Aorta (tissue), 5 donors: ENCODE data around the gene SLC39A5. TPM values are rescaled to one million over a fixed set of nuclear protein-coding genes. Genes with fewer than 3 reads are reported as not detected.
"Not testable (repeated sequence)": the region's sequence is repeated elsewhere in the genome, so short reads cannot be mapped to it uniquely, and the experiment has no call there.

Source experiments
- ATAC-seq: fragments of 200-7000 bp; cut with Tn5 transposase; one replicate; pipeline ENCODE4 v1.9.1; 2022; ENCODE audit warnings: moderate library complexity; ENCODE audit not compliant: low FRiP score
- DNase-seq, 2 donors: peaks; one replicate each; pipeline ENCODE4 v3.0.0-alpha.2; 2020
- H3K27ac ChIP-seq, 2 donors: one replicate each; pipeline ENCODE4 v1.5.1; 2013; ENCODE audit warnings: low read length in 2 of 2, mild to moderate bottlenecking in 2 of 2, moderate library complexity in 2 of 2, control low read depth in 1 of 2, inconsistent platforms in 1 of 2, low read depth in 1 of 2
- H3K27me3 ChIP-seq, 2 donors: one replicate each; pipeline ENCODE4 v1.6.1; 2013; ENCODE audit warnings: control low read depth in 1 of 2, low read length in 1 of 2, mild to moderate bottlenecking in 1 of 2, moderate library complexity in 1 of 2; ENCODE audit not compliant: insufficient read depth in 2 of 2, control insufficient read depth in 1 of 2
- H3K36me3 ChIP-seq, 2 donors: one replicate each; pipeline ENCODE4 v1.6.1; 2013; ENCODE audit warnings: control low read depth in 1 of 2, low read length in 1 of 2, mild to moderate bottlenecking in 1 of 2; ENCODE audit not compliant: insufficient read depth in 2 of 2, control insufficient read depth in 1 of 2
- H3K4me1 ChIP-seq, 2 donors: one replicate each; pipeline ENCODE4 v1.6.1; 2013; ENCODE audit warnings: low read length in 2 of 2, control low read depth in 1 of 2, mild to moderate bottlenecking in 1 of 2, moderate library complexity in 1 of 2; ENCODE audit not compliant: insufficient read depth in 2 of 2, control insufficient read depth in 1 of 2
- H3K4me3 ChIP-seq, 2 donors: one replicate each; pipeline ENCODE4 v1.5.1; 2013; ENCODE audit warnings: low read length in 2 of 2, control low read depth in 1 of 2, mild to moderate bottlenecking in 1 of 2
- H3K9me3 ChIP-seq: one replicate; pipeline ENCODE4 v1.6.1; 2013; ENCODE audit warnings: mild to moderate bottlenecking, low read length; ENCODE audit not compliant: control insufficient read depth
- whole genome bisulfite sequencing, 2 donors: extraction: QIAGEN DNeasy Blood & Tissue Kit; methylation state at CpG; one replicate each; pipeline ENCODE4 v1.1.7; 2013; 5-methylcytosine and 5-hydroxymethylcytosine counted together
- intact Hi-C, 2 donors: fragments of 100-400 bp; cut with DNase I; formaldehyde crosslinking; loops; one replicate each; pipeline versions ENCODE4 v1.14.2 to v1.15.0; 2022
- polyA plus RNA-seq, 2 donors: library from polyadenylated mRNA; stranded (reverse); fragments of 200-250 nt; gene quantifications; one replicate each; pipeline ENCODE4 v1.2.3, GENCODE V29; 2013
- total RNA-seq, 2 donors: library from RNA; stranded (reverse); fragmentation: NEBNext Ultra II Directional; extraction: Animal tissue kit (Norgen Biotek cat#: 25700); gene quantifications; one replicate each; pipeline ENCODE4 v1.2.1, GENCODE V29; 2021
- donor health status: healthy with polysubstance abuse.
- donor health status: Bipolar disorder and iron deficiency.
- donor health status: DM: no; HTN: no; CAD: no.
- donor health status: DM: no; HTN: no; CAD: no.
- donor health status: DM: yes; HTN: yes; CAD: no.

Gene SLC39A5
- total and polyA plus RNA-seq, 4 donors, result 1.1 to 21.4 TPM; not detected in 2

DNA sequence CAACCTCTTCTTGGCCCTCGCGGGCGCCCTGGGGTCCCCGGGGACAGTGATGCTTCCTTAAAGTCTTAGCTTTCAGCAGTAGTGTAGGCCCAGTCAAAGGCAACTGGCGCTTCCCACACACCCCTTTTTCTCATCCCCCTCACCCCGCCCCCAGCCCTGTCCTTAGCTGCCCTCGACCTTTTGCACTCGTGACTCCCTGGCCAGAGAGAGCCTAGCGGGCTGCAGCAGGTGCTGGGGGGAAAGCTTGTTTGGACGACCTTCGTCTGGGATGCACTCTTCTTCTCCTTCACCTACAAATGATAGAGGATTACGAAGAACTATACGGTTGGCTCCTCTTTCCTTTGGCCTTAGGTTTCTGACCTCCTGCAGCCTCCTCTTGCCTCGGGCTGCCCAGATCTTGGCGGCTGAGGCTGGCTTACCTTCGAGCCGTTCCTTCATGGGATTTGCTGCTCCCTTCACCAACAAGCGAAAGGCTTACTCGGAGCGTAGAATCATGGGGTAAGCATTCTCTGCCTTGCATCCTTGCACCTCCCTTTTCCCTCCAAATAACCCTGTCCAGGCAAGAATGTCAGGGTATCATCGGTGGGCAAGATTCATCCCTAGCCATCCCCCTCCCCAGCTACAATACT is 37.7 kb downstream of the SLC39A5 start:
- peak; percentile 16 for ATAC-seq
- no peaks in the 10 kb centered on the region for H3K4me1 ChIP-seq
- DNase-seq, result no peak

DNA sequence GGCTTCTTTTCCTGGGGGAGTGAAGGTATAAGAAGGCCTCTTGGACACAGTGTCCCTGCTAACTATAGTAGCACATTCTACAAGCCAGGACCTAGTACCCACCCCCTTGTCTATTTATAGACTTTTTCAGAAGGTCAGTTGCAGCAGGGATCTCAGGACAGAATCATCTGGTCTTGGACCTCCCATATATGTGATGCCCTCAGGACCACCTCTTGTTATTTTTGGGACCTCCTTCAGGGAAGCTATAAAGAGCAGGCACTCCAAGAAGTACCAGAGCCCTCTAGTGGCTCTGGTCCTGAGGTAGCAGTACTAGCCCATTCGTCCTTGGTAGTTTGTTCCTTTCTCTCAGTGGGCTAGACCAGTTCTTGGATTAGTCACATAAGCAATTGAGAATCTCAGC is 41.2 kb downstream of the SLC39A5 start:
- ATAC-seq (peak; percentile 5), DNase-seq (no peak)
- peaks cover 6 to 9% of the 10 kb centered on the region in 2 donors for H3K36me3 ChIP-seq
- no peaks in the 10 kb centered on the region for H3K27me3 ChIP-seq
- 2 to 7% methylated on average over 1 of the region's 1 CpG for WGBS, 2 donors
- H3K9me3 ChIP-seq, result no peaks in the 10 kb centered on the region
- no peak overlapping the region for H3K27ac ChIP-seq
- H3K4me1 ChIP-seq, result no peaks in the 10 kb centered on the region
- H3K4me3 ChIP-seq, result no peak overlapping the region
- intact Hi-C loops, result no loop called here

More for the DNA sequence above, 37.7 kb downstream of the SLC39A5 start:
- intact Hi-C loops, result no loop called here
- WGBS, 2 donors, result 25 to 27% methylated on average over 21 of the region's 21 CpGs
- H3K9me3 ChIP-seq, result no peaks in the 10 kb centered on the region
- no peaks in the 10 kb centered on the region for H3K27me3 ChIP-seq
- H3K36me3 ChIP-seq, result peaks cover 0 to 1% of the 10 kb centered on the region in 2 donors
- peak overlapping the region in 1 of 2 donors; percentile 69 for H3K27ac ChIP-seq
- peak overlapping the region; percentile 46 to 54 for H3K4me3 ChIP-seq

DNA sequence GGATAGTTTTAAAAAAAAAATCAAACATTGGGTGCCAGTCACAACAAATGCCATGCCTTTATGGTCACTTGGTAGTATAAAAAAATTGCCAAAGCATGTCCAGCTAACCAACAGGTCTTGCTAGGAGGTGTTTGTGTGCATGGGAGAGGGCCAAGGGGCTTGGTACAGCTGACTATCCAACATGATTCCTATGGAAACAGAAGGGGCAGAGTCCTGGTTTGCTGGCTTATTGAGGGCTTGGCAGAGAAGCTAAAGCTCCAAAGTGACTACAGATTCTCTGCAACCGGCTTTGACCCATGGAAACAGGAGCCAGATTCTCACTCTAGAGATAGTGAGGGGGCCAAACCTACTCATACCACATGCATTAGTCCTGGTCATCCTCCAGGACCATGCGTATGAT is 42.6 kb downstream of the SLC39A5 start:
- H3K27ac ChIP-seq, intact Hi-C loops, H3K27me3 ChIP-seq, H3K4me1 ChIP-seq, H3K9me3 ChIP-seq, H3K4me3 ChIP-seq, ATAC-seq: not testable (repeated sequence)
- DNase-seq, result peak in 1 of 2 donors; percentile 3
- 74 to 84% methylated on average over 2 of the region's 2 CpGs for WGBS, 2 donors
- H3K36me3 ChIP-seq, result peaks cover 6 to 12% of the 10 kb centered on the region in 2 donors

DNA sequence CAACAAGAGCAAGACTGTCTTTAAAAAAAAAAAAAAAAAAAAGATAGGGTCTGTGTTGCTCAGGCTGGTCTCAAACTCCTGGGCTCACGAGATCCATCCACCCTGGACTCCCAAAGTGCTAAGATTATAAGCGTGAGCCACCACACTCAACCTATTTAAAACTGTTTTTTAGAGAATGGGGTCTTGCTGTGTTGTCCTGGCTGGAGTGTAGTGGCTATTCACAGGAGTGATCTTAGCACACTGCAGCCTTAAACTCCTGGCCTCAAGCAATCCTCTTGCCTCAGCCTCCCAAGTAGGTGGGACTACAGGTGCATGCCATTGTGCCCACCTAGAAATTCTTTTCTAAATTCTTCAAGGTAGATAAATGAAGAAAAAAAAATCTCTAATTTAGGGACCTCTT is 44.4 kb downstream of the SLC39A5 start:
- 95 to 98% methylated on average over 2 of the region's 2 CpGs for WGBS, 2 donors
- Histone ChIP-seq H3K4me3 (no peak overlapping the region), H3K9me3 (no peaks in the 10 kb centered on the region), H3K27ac (no peak overlapping the region), H3K27me3 (no peaks in the 10 kb centered on the region), H3K4me1 (no peaks in the 10 kb centered on the region), H3K36me3 (peaks cover 6 to 11% of the 10 kb centered on the region in 2 donors)
- no peak for ATAC-seq
- intact Hi-C loops, result no loop called here
- DNase-seq, result no peak

DNA sequence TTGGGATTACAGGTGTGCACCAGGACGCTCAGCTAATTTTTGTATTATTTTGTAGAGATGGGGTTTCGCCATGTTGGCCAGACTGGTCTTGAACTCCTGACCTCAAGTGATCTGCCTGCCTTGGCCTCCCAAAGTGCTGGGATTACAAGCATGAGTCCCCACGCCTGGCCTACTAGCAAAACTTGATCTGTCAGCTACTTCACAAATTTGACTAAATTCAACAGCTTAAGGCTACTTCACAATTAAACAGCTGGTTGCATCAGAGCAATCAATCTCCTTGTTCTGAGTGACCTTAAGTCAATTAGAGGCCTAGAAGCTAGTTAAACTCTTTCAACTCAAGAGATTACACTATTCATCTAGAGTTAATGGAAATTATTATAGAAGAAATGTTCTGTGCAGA is 49.1 kb downstream of the SLC39A5 start:
- DNase-seq, result no peak

DNA sequence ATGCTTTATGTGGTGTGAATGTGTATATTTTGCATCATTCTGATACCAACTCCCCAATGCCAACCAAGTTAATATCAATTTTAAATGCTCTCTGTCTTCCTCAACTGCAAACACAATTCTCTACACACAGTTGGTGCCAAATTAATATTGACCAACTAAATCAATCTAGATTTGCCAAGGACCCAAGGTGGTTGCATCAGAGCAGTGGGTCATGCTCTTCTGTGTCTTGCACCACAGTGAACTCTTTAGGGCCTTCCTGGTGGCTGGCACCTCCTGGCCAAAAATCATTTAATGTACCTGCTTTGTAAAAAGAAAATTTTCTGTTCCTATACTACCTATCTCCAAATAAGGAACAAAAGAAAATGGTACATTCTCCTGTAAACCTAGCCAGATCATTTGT is 51.0 kb downstream of the SLC39A5 start:
- ATAC-seq (no peak), DNase-seq (no peak)
- intact Hi-C loops, result no loop called here
- no peak overlapping the region for H3K27ac ChIP-seq
- H3K27me3 ChIP-seq, result no peaks in the 10 kb centered on the region
- H3K36me3 ChIP-seq, result peaks cover 7 to 9% of the 10 kb centered on the region in 2 donors
- H3K9me3 ChIP-seq, result no peaks in the 10 kb centered on the region
- no peak overlapping the region for H3K4me3 ChIP-seq
- no peaks in the 10 kb centered on the region for H3K4me1 ChIP-seq

More for the DNA sequence above, 49.1 kb downstream of the SLC39A5 start:
- H3K4me3 ChIP-seq, result no peak overlapping the region
- peaks cover 13 to 15% of the 10 kb centered on the region in 2 donors for H3K36me3 ChIP-seq
- intact Hi-C loops, result no loop called here
- 95 to 98% methylated on average over 3 of the region's 3 CpGs for WGBS, 2 donors
- H3K4me1 ChIP-seq, result no peaks in the 10 kb centered on the region
- H3K27ac ChIP-seq, result no peak overlapping the region
- ATAC-seq, result no peak
- no peaks in the 10 kb centered on the region for H3K27me3 ChIP-seq
- H3K9me3 ChIP-seq, result no peaks in the 10 kb centered on the region

DNA sequence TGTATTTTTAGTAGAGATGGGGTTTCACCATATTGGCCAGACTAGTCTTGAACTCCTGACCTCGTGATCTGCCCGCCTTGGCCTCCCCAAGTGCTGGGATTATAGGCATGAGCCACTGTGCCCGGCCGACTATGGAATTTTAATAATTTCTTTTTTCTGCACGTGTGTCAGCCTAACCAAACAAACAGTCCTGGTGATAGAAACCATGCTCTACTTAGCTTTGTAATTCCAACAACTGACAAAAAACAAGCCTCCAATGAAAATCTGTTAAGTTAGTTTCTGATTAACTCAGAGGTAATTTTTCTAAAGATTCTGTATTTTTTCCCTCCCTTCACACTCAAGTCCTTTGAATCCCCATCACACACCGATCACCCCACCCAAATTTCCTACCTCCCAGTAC is 52.2 kb downstream of the SLC39A5 start:
- intact Hi-C loops, result no loop called here
- H3K36me3 ChIP-seq, result peaks cover 5 to 8% of the 10 kb centered on the region in 2 donors
- DNase-seq, result no peak

DNA sequence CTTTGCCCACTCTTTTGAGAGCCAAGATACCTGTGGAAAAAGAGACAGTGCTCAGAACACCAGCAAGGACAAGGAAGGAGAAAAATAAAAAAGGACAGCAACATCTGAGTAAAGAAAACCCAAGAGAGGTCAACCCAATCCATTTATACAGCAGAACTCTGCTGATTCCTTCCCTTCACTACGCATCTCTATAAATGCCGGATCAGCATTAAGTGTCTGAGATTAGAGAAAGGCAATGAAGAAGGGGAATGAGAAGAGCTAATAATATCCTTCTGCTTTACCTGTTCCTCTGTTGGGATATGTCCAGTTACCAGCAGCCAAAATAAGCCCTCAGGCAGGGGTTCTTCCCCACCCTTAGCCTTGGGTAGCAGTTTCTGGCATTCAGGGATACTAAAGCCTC is 52.7 kb downstream of the SLC39A5 start:
- H3K4me1 ChIP-seq, result peaks cover 0 to 2% of the 10 kb centered on the region in 2 donors
- no peak overlapping the region for H3K4me3 ChIP-seq
- H3K9me3 ChIP-seq, result no peaks in the 10 kb centered on the region
- no peaks in the 10 kb centered on the region for H3K27me3 ChIP-seq
- WGBS, 2 donors, result 98% methylated on average over 2 of the region's 2 CpGs
- ATAC-seq (no peak), DNase-seq (no peak)
- H3K36me3 ChIP-seq, result peaks cover 5 to 8% of the 10 kb centered on the region in 2 donors
- intact Hi-C loops, result no loop called here
- H3K27ac ChIP-seq, result no peak overlapping the region

More for the DNA sequence above, 52.2 kb downstream of the SLC39A5 start:
- no peaks in the 10 kb centered on the region for H3K9me3 ChIP-seq
- no peak overlapping the region for H3K27ac ChIP-seq
- peaks cover 0 to 2% of the 10 kb centered on the region in 2 donors for H3K4me1 ChIP-seq
- WGBS, 2 donors, result 51 to 54% methylated on average over 6 of the region's 6 CpGs
- no peak overlapping the region for H3K4me3 ChIP-seq
- no peaks in the 10 kb centered on the region for H3K27me3 ChIP-seq
- ATAC-seq, result no peak

DNA sequence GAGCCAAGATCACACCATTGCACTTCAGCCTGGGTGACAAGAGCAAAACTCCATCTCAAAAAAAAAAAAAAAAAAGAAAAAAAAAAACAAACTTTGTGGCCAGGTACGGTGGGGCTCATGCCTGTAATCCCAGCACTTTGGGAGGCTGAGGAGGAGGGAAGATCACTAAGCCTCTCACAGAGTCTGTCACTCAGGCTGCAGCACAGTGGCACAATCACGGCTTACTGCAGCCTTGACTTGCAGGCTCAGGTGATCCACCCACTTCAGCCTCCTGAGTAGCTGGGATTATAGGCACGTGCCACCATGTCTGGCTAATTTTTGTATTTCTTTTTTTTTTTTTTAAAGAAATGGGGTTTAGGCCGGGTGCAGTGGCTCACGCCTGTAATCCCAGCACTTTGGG is 54.4 kb downstream of the SLC39A5 start:
- intact Hi-C loops, H3K4me1 ChIP-seq, ATAC-seq, DNase-seq, H3K9me3 ChIP-seq, H3K27me3 ChIP-seq, H3K4me3 ChIP-seq, H3K36me3 ChIP-seq, H3K27ac ChIP-seq: not testable (repeated sequence)
- 85 to 86% methylated on average over 5 of the region's 5 CpGs for WGBS, 2 donors
